Smooth muscle cell (in vitro differentiated cells): ENCODE data around the gene STXBP3. TPM values are rescaled to one million over a fixed set of nuclear protein-coding genes. Genes with fewer than 3 reads are reported as not detected.

ENCODE experiments used
- DNase-seq: peaks from one replicate; lab custom pipeline; 2025; ENCODE audit not compliant: unreplicated experiment; lab: John Stamatoyannopoulos, UW
- H2AFZ ChIP-seq: fragments of 200-600 bp; sonication (generic); 2 replicates; pipeline ENCODE4 v1.6.0; 2016; ENCODE audit warnings: antibody characterized with exemption, low read depth, mild to moderate bottlenecking
- H3F3A ChIP-seq: fragments of 200-600 bp; sonication (generic); 2 replicates; pipeline ENCODE4 v1.6.0; 2017; ENCODE audit warnings: antibody characterized with exemption, low read depth
- H3K27ac ChIP-seq: fragments of 200-600 bp; sonication (generic); 2 replicates; pipeline ENCODE4 v1.5.1; 2016; ENCODE audit warnings: low read depth, mild to moderate bottlenecking
- H3K27me3 ChIP-seq: fragments of 200-600 bp; sonication (generic); 2 replicates; pipeline ENCODE4 v1.6.1; 2016; ENCODE audit warnings: low read depth, mild to moderate bottlenecking
- H3K36me3 ChIP-seq: fragments of 200-600 bp; sonication (generic); 2 replicates; pipeline ENCODE4 v1.5.1; 2016; ENCODE audit warnings: low read depth
- H3K4me1 ChIP-seq: fragments of 200-600 bp; sonication (generic); 2 replicates; pipeline ENCODE4 v1.5.1; 2016; ENCODE audit warnings: low read depth
- H3K4me2 ChIP-seq: fragments of 200-600 bp; sonication (generic); 2 replicates; pipeline ENCODE4 v1.6.0; 2016; ENCODE audit warnings: mild to moderate bottlenecking
- H3K4me3 ChIP-seq: fragments of 200-600 bp; sonication (generic); 2 replicates; pipeline ENCODE4 v1.5.1; 2016; ENCODE audit warnings: mild to moderate bottlenecking
- H3K79me2 ChIP-seq: fragments of 200-600 bp; sonication (generic); 2 replicates; pipeline ENCODE4 v1.6.0; 2016; ENCODE audit warnings: low read depth, mild to moderate bottlenecking
- H3K9ac ChIP-seq: fragments of 200-600 bp; sonication (generic); 2 replicates; pipeline ENCODE4 v1.6.0; 2016; ENCODE audit warnings: low read depth
- H3K9me3 ChIP-seq: fragments of 200-600 bp; sonication (generic); replicated peaks from 2 replicates; pipeline ENCODE4 v1.5.1; 2016; ENCODE audit warnings: low read depth
- H4K20me1 ChIP-seq: fragments of 200-600 bp; sonication (generic); 2 replicates; pipeline ENCODE4 v1.6.0; 2016; ENCODE audit warnings: low read depth
- CTCF ChIP-seq: fragments of 200-600 bp; sonication (generic); IDR thresholded peaks from 2 replicates; pipeline ENCODE4 v1.5.1; 2017; ENCODE audit warnings: borderline replicate concordance, mild to moderate bottlenecking, antibody characterized with exemption; ENCODE audit not compliant: insufficient read depth, poor library complexity, severe bottlenecking
- WGBS: methylation state at CpG from one replicate; pipeline ENCODE4 v1.1.7; 2016; ENCODE audit warnings: low lambda C conversion rate; 5-methylcytosine and 5-hydroxymethylcytosine counted together
- polyA plus RNA-seq: library from polyadenylated mRNA; unstranded; fragments of >200 nt; fragmentation: Nextera tagmentation; extraction: Ambion mirVana; gene quantifications from 2 replicates; pipeline ENCODE4 v1.2.1, GENCODE V29; 2016
- total RNA-seq: library from RNA; depleted of rRNA; stranded (reverse); fragments of >200 nt; gene quantifications from 2 replicates; pipeline ENCODE4 v1.2.3, GENCODE V29; 2014

The STXBP3 gene
- total and polyA plus RNA-seq, 2 experiments from 2014 or later, result 27.9 to 69.8 TPM

GRCh38 chr1:108716437-108717230, 29.8 kb upstream of the STXBP3 start:
- Histone ChIP-seq H2AFZ (no peak overlapping the region), H3F3A (peaks cover 16% of the 10 kb centered on the region), H3K36me3 (no peaks in the 10 kb centered on the region), H3K9ac (no peak overlapping the region), H4K20me1 (no peaks in the 10 kb centered on the region), H3K4me1 (peaks cover 20% of the 10 kb centered on the region), H3K79me2 (no peaks in the 10 kb centered on the region), H3K27me3 (no peaks in the 10 kb centered on the region), H3K4me2 (no peak overlapping the region), H3K27ac (peak overlapping the region; percentile 73), H3K4me3 (no peak overlapping the region), H3K9me3 (no peaks in the 10 kb centered on the region)
- no peak for TF ChIP-seq CTCF
- no peak for DNase-seq
- 82% methylated on average over 2 of the region's 2 CpGs for WGBS

DNA sequence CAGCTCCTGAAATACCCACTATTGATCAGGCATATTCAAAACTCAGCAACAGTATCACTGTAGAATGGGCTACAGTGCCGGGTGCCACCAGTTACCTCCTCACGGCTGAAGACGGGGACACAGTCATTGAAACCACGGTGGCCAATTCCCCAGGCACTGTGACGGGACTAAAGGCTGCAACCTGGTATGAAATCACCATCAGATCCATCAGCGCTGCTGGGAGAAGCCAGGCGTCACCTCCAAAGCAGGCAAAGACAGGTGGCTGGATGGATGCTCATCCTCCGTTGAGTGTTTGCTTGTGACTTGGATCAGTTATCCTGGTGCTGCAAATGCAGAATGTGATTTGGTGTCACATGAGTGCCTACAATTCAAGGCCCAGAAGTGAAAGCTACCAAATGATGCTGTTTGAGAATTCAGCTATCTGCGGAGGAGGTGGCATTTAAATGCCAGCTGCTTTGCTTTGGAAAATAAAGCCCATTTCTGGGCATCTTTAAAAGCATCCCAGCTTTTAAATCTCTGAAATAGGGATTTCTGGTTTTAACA, 28.6 kb upstream of the STXBP3 start:
- Histone ChIP-seq H3F3A (peaks cover 22% of the 10 kb centered on the region), H3K9me3 (no peaks in the 10 kb centered on the region), H2AFZ (no peak overlapping the region), H3K27ac (no peak overlapping the region), H3K27me3 (no peaks in the 10 kb centered on the region), H3K79me2 (no peaks in the 10 kb centered on the region), H3K4me2 (no peak overlapping the region), H4K20me1 (no peaks in the 10 kb centered on the region), H3K4me1 (peaks cover 21% of the 10 kb centered on the region), H3K36me3 (no peaks in the 10 kb centered on the region), H3K9ac (no peak overlapping the region), H3K4me3 (no peak overlapping the region)
- 89% methylated on average over 9 of the region's 9 CpGs for WGBS
- TF ChIP-seq CTCF, result no peak
- no peak for DNase-seq

DNA sequence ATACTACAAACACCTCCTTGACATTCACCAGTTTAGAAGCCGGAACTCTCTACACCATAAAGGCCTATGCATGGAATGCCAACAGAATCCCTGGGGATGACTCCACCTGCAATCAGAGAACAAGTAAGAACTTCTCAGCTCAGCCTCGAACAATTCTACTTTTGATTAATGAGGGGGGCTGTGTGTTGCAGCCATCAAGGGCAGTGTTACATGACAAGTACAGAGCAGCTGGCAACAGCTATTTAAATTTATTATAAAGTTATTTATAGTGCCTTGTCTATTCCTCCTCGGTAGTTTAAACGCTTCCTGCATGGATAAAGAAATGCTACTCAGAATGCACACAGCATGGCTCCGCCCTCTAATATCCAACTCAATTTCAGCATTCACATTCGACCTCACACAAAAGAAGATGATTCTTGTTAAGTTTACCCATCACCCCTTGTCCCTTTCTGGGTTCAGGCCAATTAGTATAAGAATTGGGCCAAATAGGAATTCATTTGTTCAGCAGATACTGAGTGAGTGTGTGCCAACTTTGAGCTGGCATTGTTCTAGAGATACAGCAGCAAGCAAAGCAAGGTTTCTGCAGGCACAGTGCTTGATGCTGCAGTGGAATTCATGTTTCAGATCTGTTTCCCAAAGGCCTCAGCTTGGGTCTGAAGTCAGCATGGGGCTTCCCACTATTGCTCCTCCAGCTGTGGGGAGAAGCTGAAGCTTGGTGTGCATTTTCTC, 27.4 kb upstream of the STXBP3 start:
- Histone ChIP-seq H3K4me2 (no peak overlapping the region), H3K36me3 (no peaks in the 10 kb centered on the region), H3K9ac (peak overlapping the region; percentile 58), H3K27ac (peak overlapping the region; percentile 93), H3F3A (peaks cover 22% of the 10 kb centered on the region), H2AFZ (no peak overlapping the region), H3K4me3 (no peak overlapping the region), H3K27me3 (no peaks in the 10 kb centered on the region), H4K20me1 (no peaks in the 10 kb centered on the region), H3K9me3 (no peaks in the 10 kb centered on the region), H3K79me2 (no peaks in the 10 kb centered on the region), H3K4me1 (peaks cover 20% of the 10 kb centered on the region)
- no peak for TF ChIP-seq CTCF
- no peak for DNase-seq
- WGBS, result 77% methylated on average over 6 of the region's 6 CpGs
